Peyer's patch (tissue), 4 donors: Measurements from ENCODE around the gene MRAP. TPM values are rescaled to one million over a fixed set of nuclear protein-coding genes. Genes with fewer than 3 reads are reported as not detected.
"Not testable (repeated sequence)": the region's sequence is repeated elsewhere in the genome, so short reads cannot be mapped to it uniquely, and the experiment has no call there.

Experiments
- DNase-seq, 3 donors: peaks; one replicate each; pipeline ENCODE4 v3.0.0-alpha.2; 2017 to 2019
- H3K27ac ChIP-seq, 4 donors: fragments of 200-600 bp; sonication (generic); one replicate each; pipeline ENCODE4 v1.5.1; 2016 to 2019
- H3K27me3 ChIP-seq, 2 donors: fragments of 200-600 bp; sonication (generic); one replicate each; pipeline ENCODE4 v1.5.1; 2019
- H3K36me3 ChIP-seq, 3 donors: fragments of 200-600 bp; sonication (generic); one replicate each; pipeline ENCODE4 v1.5.1; 2016 to 2019
- H3K4me1 ChIP-seq, 4 donors: fragments of 200-600 bp; sonication (generic); one replicate each; pipeline ENCODE4 v1.5.1; 2016 to 2019
- H3K4me3 ChIP-seq, 4 donors: fragments of 200-600 bp; sonication (generic); 1 replicate in 3 of 4; 2 replicates in 1 of 4; pipeline ENCODE4 v1.5.1; 2016 to 2019; ENCODE audit warnings: mild to moderate bottlenecking in 1 of 4
- H3K9me3 ChIP-seq, 4 donors: fragments of 200-600 bp; sonication (generic); one replicate each; pipeline ENCODE4 v1.5.1; 2016 to 2019; ENCODE audit warnings: mild to moderate bottlenecking in 1 of 4
- POLR2A ChIP-seq, 2 donors: fragments of 450-650 bp; IDR thresholded peaks; one replicate each; pipeline ENCODE4 v1.5.1; 2017; ENCODE audit warnings: antibody characterized with exemption in 2 of 2, mild to moderate bottlenecking in 2 of 2, moderate library complexity in 2 of 2
- total RNA-seq, 4 donors: library from RNA; depleted of rRNA; stranded (reverse); fragments of >200 nt; gene quantifications; one replicate each; pipeline ENCODE4 v1.1.0, GENCODE V29; 2016
- TF ChIP-seq, protein P1 (sequence below), 6 experiments: fragments of 450-650 bp in 4 of 6; fragments of 200-600 bp in 2 of 6; sonication (generic) in 1 of 6; IDR thresholded peaks; one replicate each; pipeline ENCODE4 v1.5.1; 2017 to 2019; ENCODE audit warnings: antibody characterized with exemption in 6 of 6, mild to moderate bottlenecking in 3 of 6, moderate library complexity in 1 of 6

Gene MRAP
- total RNA-seq, 4 donors from 2014 or later, result not detected

GRCh38 chr21:32307706-32308105, 9.1 kb downstream of the MRAP start:
- TF ChIP-seq, protein P1, sequence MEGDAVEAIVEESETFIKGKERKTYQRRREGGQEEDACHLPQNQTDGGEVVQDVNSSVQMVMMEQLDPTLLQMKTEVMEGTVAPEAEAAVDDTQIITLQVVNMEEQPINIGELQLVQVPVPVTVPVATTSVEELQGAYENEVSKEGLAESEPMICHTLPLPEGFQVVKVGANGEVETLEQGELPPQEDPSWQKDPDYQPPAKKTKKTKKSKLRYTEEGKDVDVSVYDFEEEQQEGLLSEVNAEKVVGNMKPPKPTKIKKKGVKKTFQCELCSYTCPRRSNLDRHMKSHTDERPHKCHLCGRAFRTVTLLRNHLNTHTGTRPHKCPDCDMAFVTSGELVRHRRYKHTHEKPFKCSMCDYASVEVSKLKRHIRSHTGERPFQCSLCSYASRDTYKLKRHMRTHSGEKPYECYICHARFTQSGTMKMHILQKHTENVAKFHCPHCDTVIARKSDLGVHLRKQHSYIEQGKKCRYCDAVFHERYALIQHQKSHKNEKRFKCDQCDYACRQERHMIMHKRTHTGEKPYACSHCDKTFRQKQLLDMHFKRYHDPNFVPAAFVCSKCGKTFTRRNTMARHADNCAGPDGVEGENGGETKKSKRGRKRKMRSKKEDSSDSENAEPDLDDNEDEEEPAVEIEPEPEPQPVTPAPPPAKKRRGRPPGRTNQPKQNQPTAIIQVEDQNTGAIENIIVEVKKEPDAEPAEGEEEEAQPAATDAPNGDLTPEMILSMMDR (IDR thresholded peaks at IDR 0.05), result no peak
- no peak for TF ChIP-seq POLR2A (IDR thresholded peaks at IDR 0.05)

GRCh38 chr21:32308696-32309095, 10.0 kb downstream of the MRAP start:
- no peaks in the 10 kb centered on the region for H3K4me1 ChIP-seq
- H3K36me3 ChIP-seq, result peaks cover 0 to 3% (median 0%) of the 10 kb centered on the region in 3 donors
- H3K27ac ChIP-seq, result no peak overlapping the region
- H3K4me3 ChIP-seq, result no peak overlapping the region
- DNase-seq, result no peak
- TF ChIP-seq POLR2A (IDR thresholded peaks at IDR 0.05), result no peak
- TF ChIP-seq, protein P1 (IDR thresholded peaks at IDR 0.05), result no peak
- H3K27me3 ChIP-seq, result no peaks in the 10 kb centered on the region
- no peaks in the 10 kb centered on the region for H3K9me3 ChIP-seq

More at GRCh38 chr21:32307706-32308105, 9.1 kb downstream of the MRAP start:
- Histone ChIP-seq H3K9me3 (no peaks in the 10 kb centered on the region), H3K36me3 (peaks cover 0 to 3% (median 0%) of the 10 kb centered on the region in 3 donors), H3K4me1 (no peaks in the 10 kb centered on the region), H3K27ac (no peak overlapping the region), H3K4me3 (no peak overlapping the region), H3K27me3 (no peaks in the 10 kb centered on the region)
- no peak for DNase-seq

- Histone ChIP-seq H3K9me3 (no peaks in the 10 kb centered on the region), H3K4me3 (no peak overlapping the region), H3K4me1 (no peaks in the 10 kb centered on the region), H3K36me3 (peaks cover 0 to 13% (median 0%) of the 10 kb centered on the region in 3 donors), H3K27ac (no peak overlapping the region), H3K27me3 (no peaks in the 10 kb centered on the region)
- DNase-seq, result no peak
- TF ChIP-seq, protein P1 (IDR thresholded peaks at IDR 0.05), result no peak
- no peak for TF ChIP-seq POLR2A (IDR thresholded peaks at IDR 0.05)
Measured at GRCh38 chr21:32309906-32310460, 11.3 kb downstream of the MRAP start.

DNA sequence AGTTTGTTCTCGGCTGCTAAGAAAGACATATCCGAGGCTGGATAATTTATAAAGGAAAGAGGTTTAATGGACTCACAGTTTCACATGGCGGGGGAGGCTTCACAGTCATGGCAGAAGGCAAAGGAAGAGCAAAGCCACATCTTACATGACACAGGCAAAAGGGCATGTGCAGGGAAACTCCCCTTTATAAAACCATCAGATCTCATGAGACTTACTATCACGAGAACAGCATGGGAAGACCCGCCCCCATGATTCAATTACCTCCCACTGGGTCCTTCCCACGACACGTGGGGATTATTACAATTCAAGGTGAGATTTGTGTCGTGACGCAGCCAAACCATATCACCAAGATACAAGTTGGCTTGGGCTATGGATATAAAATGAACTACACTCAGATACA, 12.3 kb downstream of the MRAP start:
- not testable (repeated sequence) for DNase-seq, H3K4me1 ChIP-seq, H3K9me3 ChIP-seq, H3K27me3 ChIP-seq, H3K4me3 ChIP-seq, H3K27ac ChIP-seq
- H3K36me3 ChIP-seq, result peaks cover 0 to 18% (median 0%) of the 10 kb centered on the region in 3 donors

- peaks cover 0 to 24% (median 0%) of the 10 kb centered on the region in 3 donors for H3K36me3 ChIP-seq
- no peak for DNase-seq
Measured at GRCh38 chr21:32311621-32312020, 13.0 kb downstream of the MRAP start.

GRCh38 chr21:32312326-32312725, 13.7 kb downstream of the MRAP start:
- no peak overlapping the region for H3K27ac ChIP-seq
- no peak for TF ChIP-seq POLR2A (IDR thresholded peaks at IDR 0.05)
- TF ChIP-seq, protein P1 (IDR thresholded peaks at IDR 0.05), result no peak
- no peaks in the 10 kb centered on the region for H3K27me3 ChIP-seq
- H3K4me3 ChIP-seq, result no peak overlapping the region
- H3K9me3 ChIP-seq, result no peaks in the 10 kb centered on the region
- DNase-seq, result no peak
- no peaks in the 10 kb centered on the region for H3K4me1 ChIP-seq
- peaks cover 0 to 31% (median 0%) of the 10 kb centered on the region in 3 donors for H3K36me3 ChIP-seq

More at GRCh38 chr21:32311621-32312020, 13.0 kb downstream of the MRAP start:
- H3K4me3 ChIP-seq, result no peak overlapping the region
- TF ChIP-seq, protein P1 (IDR thresholded peaks at IDR 0.05), result no peak
- no peak for TF ChIP-seq POLR2A (IDR thresholded peaks at IDR 0.05)
- H3K4me1 ChIP-seq, result no peaks in the 10 kb centered on the region
- H3K27ac ChIP-seq, result no peak overlapping the region
- H3K9me3 ChIP-seq, result no peaks in the 10 kb centered on the region
- no peaks in the 10 kb centered on the region for H3K27me3 ChIP-seq
